CD4-positive, alpha-beta T cell treated with Interferon gamma for 1 hour (primary cell): ENCODE data around the gene HOXA13.

ENCODE experiments used
- DNase-seq: peaks from one replicate; pipeline ENCODE4 v3.0.0-alpha.2; 2020

Gene HOXA13

DNA sequence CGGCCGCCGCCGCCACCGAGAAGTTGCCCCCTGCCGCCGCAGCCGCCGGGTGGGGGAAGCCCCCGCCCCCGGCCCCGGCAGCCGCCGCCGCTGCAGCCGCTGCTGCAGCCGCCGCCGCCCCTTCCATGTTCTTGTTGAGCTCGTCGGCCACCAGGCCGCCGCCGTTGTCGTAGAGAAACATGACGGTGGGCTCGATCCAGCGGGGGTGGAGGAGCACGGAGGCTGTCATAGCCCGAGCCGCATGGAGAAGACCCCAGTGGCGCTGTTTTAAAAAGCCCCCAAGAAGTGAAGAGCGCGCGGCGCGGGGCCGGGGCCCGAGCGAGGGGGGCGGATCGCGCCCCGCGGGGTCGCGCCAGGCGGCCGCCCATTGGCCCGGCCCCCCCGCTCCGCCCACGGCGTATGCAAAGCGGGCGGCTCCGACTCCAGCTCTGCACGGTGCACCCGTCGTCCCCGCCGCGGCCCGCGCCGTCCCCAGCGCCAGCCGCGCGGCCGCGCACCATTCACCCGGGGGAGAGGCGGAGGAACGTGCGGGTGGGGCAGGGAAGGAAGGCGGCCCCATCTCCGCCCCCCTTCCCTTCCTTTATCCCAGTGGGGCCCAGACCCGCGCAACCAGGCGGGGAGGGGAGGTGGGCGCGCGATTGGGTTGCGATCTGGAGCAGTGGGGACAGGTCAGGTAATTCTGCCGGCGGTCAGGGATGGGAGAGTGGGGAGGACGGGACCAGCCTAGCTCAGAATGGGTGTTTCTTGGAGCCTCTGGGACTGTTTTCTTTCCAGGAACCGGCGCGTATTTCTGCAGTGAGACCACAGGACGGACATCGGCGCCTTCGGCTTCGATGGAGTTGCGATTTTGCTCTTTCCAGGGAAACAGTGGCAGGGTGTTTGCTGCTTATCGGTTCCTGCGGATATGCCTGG is at the start of gene HOXA13:
HOXA13 (minus strand) TSS at position 243 of the 912 bp plus-strand sequence; CDS start at position 229, 14 bp downstream.
- DNase-seq, result no peak

DNA sequence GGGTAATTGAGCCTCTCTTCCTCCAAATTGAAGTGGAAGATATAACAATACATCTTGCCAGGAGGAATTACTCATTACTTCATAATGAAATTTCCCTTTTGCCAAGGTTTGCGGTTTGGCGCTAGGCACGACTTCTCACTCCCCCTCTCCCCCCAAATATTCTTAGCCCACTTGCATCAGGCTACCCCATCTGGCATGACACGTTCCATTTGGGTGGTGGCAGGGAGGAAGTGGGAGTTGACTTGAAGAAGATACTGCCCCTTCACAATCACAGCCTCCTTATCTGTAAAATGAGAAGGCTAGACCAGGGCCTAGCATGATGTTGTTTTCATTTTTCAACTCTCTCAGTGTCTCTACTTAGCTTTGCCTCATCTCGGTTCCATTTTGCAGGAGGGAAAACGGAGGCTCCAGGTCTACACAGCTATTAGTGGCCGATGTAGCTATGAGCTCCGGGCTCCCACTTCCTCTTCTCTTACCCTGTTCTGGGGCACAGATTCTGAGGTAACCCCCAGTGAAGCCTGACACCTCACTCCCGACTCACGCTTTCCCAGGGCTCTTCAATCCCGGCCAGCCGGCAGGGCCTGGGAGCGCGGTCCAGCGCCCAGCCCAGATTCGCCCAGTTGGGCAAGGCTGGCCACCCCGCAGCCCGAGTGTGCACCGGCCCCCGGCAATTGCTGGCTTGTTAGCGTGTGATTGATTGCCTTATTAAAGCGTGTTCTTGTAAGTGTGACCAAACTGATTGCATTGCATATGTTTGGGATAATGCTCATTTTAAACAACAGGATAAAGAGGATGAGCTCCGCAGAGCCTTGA is 49.2 kb upstream of the HOXA13 start:
- no peak for DNase-seq

DNA sequence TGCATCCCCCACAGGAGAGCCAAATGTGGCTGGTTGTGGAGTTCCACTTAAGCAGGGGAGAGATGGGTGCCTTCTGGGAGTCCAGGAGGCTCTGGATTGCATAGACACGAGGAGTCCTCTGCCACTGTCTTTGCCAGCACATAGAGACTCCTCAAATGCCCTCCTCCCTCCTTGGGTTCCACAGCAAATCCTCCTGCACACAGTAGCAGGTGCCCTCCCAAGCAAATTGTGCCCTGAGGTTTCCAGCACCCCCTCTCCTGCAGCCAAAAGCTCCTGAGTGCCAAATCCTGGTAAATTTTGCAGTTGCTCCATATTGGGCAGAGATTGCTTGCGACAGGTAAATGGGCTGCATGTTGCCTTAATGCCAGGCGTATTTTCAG is 48.5 kb upstream of the HOXA13 start:
- DNase-seq, result no peak

DNA sequence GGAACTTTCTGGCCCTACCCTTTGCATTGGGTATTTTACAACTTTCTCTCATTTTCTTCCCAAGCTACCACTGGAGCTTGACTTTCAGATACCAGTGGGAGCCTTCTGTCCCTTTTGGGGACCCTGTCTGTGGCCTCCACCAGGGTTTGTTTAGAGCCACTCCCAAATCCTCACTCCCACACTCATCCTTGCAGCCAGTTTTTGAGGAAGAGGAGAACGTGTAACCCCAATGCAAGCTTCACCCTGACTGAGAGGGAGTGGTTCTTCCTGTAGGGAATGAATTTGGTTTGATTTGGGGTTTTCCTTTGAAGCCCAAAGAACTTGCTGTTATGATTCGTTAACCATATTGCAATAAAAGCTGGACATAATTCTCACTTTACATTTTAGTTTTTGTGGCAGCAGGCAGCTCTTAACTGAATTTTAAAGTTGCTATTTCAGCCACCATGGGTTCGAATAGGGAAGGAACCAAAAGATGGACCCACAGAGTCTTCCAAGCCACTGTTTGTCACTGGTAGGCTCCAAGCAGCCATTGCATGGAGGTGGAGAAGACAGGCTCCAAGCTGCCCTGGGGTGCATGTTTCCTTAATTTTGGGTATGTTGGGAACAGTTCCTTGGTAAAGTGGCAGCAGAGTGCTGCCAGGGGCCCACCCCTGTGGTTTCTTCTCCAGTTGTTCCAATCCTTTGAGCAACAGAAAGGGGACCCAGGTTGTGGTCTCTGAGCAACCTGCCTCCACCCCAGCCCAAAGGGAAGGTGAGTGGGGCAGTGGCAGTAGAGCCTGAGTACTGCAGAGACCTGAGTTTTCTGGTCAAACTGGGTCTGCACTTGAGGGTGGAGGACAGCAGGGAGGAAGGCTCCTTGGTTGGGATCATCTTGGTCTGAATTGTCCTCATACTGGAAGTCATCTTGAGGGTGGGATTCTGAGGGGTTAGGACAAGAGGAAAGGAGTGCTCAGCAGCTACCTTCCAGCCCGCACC is 47.8 kb upstream of the HOXA13 start:
- DNase-seq, result no peak

DNA sequence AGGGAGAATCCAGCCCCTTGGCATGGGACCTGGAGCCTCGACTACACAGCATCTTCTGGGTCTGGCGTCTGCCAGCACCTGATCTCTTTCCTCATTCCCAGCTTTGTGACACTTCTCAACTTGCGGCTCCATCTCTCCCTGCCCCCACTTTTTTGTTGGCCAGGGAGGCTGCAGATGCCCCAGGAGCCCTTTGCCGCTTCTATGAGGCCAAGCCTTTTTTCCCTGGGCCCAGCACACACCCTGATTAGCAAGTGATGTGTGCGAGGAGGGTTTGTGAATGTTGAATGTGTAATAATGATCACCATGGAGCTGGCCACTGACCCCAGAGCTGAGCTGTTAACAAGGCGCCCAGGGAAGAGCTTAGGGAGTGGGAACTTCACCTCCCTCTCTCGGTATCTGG is 47.1 kb upstream of the HOXA13 start:
- DNase-seq, result no peak

DNA sequence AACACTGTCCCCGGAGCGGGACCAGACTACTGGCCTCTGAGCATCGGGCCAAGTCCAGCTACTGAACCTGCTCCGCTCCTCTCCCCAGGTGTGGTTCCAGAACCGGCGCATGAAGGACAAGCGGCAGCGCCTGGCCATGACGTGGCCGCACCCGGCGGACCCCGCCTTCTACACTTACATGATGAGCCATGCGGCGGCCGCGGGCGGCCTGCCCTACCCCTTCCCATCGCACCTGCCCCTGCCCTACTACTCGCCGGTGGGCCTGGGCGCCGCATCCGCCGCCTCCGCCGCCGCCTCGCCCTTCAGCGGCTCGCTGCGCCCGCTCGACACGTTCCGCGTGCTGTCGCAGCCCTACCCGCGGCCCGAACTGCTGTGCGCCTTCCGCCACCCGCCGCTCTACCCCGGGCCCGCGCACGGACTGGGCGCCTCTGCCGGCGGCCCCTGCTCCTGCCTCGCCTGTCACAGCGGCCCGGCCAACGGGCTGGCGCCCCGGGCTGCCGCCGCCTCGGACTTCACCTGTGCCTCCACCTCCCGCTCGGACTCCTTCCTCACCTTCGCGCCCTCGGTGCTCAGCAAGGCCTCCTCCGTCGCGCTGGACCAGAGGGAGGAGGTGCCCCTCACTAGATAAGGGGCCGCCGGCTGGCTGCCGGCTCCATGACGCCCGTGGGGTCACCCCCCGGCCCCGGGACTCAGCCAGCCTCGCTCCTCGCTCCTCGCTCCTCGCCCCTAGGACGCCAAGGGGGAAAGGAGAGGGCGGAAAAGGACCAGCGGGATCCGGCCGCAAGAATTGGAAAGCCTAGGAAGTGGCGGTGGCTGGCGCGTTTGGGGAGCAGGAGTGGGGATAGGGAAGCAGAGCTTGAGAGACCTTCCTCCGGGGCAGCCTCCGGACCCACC is 46.2 kb upstream of the HOXA13 start:
- no peak for DNase-seq

DNA sequence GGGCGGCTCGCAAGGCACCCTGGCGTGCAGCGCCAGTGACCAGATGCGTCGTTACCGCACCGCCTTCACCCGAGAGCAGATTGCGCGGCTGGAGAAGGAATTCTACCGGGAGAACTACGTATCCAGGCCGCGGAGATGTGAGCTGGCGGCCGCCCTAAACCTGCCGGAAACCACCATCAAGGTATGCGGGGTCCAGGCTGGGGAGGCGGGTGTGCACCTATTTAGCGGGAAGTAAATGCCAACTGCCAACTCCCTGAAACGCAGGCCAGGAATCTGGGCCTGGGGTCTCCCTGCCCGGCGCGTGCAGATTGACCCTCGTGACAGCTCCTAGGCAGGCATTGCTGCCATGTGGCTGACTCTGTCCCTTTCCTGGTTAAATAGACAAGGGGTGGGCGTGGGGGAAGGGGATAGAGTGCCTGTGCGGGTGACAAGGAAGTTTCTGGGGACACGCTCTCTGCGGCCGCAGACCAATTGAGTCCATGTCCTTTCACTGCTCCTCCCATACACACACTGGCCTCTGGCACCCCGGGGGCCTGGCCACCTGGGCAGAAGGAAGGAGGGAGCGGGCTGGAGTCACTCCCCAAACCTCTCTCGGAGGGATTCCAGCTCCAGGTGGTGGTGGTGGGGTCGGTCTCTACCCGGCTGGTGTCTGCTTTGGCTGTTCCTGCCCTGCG is 45.4 kb upstream of the HOXA13 start:
- DNase-seq, result no peak

DNA sequence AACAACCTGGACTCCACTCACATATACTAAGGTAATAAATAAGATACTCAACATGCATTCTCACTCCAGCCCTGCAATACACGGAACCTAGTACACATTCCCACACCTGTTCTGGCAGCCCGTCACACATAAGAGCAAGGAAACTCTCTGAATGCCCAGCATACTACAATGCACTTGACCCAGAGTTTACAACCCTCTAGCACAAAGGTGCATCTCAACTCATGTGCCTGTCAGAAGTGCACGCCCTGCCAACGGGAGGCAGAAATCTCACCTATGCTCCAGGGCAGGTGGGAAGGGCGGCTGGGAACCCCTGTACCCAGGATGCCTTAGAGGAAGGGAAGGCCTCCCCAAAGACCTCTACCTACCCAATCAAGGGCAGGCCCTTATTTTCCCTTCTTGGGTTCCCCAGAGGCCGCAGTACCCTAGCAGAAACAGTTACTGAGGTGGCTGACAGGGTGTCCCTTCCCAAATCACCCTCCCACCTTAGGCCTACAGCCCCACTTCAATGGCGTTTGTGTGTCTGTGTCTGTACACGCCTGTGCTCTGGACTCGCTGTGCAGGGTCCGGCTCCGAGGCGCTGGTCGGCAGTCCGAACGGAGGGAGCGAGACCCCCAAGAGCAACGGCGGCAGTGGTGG is 44.7 kb upstream of the HOXA13 start:
- DNase-seq, result no peak

DNA sequence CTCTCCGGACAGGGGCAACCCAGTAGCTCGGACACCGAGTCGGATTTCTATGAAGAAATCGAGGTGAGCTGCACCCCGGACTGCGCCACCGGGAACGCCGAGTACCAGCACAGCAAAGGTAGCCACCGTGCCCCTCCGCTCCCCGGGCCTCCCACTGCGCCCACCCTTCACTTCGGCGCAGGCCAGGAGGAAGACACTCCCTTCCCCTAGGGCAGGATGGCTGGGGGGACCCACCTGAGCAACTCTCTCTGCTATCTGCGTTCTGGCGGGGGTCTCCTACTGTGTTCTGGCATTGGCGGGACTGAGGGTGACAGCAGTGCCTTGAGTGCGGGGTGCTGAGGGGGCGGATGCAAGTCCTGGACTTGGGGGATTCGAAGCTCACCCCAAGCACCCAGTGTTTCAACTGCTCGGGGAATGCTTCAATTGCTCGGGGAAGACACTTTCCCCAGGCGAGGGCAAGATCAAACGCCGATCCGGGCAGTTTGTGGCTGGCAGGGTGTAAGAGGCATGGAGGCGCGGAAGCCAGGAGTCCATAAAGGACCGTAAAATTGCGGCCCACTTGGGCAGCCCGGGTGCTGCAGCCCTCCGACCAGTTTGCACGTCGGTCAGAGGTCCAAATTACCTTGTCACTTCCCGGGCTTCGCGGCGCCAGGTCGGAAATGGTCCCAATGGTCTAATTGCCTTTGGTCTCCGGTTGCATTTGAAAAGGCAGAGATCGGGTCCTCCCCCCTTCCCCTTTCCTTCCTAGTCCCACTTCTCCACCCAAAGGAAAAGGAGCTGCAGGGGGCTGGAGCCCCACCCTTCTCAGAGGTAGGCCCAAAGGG is 43.7 kb upstream of the HOXA13 start:
- no peak for DNase-seq

DNA sequence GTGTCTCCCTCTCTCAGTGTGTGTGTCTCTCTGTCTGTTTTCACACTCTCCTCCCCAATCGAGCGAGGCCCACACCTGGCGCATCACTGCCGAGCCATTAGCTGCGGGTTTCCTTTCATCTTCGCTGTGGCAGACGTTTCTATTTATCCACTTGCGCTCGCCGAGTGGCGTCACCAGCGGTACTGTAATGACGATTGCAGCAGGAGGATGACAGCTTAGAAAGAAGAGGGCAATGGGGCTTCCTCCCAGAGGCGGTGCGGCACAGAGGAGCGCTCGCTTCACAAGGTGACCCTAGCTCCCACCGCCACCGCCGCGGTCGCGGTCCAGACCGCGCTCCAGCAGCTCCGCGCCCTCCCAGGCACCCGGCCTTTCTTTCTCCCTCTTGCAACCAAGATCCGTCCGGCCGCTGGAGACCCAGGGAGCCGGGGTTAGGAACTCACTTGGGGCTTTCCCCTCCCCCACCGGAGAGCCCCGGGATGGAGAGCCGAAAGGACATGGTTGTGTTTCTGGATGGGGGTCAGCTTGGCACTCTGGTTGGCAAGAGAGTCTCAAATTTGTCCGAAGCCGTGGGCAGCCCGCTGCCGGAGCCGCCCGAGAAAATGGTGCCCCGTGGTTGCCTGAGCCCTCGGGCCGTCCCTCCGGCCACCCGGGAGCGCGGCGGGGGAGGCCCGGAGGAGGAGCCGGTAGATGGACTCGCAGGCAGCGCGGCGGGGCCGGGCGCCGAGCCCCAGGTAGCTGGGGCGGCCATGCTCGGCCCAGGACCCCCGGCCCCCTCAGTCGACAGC is 42.9 kb upstream of the HOXA13 start, which contains the start of gene EVX1:
EVX1 (plus strand) TSS at position 248 of the 785 bp plus-strand sequence; CDS start at position 477, 229 bp downstream.
- no peak for DNase-seq

DNA sequence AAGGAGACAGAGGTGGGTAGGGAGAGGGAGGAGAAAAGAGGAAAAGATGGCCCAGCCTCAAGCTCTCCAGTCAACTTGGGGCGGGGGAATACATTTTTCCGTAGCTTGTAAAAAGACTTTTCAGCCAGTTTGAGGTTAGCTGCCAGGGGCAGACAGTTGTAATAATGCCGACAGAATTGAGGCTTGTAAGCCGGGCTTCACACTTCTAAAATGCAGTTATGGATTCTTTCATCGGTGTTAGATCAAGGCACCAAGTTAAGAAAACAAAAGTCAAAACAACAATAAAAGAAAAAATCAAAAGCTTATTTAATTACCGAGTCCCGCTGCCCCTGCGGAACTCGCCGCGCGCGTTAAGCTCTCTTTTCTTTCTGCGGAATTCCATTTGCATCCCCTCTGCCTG is 42.3 kb upstream of the HOXA13 start:
- DNase-seq, result no peak

DNA sequence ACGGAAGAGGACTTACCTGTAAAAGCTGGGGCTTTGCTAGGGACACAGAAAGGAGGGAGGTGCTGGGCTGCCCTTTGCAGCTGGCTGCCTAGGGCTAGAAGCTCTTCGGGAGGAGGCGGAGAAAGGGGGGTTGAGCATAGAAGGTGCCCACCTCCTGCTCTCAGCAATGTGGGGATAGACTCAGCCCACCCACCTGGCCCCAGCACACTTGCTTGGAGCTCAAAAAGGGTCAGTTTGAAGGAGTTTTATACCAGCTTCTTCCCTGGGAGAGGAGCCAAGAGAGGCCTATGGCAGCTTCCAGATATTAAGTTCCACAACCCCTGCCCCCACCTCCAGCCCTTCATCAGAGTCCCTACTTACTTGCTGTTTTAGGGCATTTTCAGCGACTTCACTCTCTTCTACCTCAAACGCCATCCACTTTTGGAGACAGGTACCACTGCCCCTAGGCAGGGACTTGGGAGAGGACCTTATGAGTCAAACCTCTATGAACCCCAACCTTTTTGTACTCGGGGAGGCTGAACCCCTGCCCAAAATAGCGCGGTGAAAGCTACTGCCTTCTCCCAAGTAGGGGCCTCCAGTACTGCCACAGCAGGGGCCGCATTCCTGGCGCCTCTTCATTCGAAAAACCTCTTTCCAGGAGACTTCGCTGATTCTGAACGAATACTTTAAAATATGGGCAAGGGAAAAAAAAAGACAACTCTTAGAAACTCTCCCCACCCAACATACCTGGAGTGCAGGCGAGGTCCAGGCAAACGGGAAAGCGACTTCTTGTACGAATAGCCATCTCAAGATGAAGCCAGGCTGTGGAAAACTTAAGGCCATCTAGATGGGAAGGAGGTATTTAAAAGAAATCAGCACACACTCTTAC is 41.5 kb upstream of the HOXA13 start:
- no peak for DNase-seq

DNA sequence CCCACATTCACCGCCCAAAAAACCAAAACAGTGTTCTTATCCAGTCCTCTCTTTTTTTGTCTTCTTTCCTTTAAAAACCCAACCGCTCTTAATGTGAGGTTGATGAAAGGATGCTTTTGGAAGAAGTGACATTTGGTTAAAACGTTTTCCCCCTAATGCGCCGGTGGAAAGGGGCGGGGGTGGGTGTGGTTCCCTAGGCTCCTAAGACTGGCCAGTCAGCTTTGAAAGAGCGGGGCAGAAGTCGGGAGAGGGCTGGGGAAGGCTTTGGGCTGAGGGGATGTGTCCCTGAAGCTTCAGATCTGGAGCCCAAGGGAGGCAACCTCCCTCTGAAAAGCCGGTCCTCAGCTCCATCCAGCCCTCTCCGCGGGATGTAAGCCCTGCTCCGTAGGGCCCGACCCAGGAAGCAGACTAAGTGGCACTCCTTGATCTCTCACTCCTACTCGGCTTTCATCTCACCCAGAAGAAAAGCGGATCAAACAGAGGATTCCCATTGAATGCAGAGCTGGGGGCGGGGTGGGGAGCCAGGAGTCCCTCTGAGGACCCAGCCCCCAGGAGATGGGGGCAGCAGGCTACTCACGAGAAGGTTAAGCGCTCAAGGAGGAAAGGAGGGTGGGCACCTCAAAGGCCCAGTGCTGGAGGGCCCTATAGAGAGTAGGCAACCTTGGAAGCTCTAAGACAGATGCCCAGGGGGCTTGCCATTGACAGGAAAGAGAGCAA is 40.3 kb upstream of the HOXA13 start:
- no peak for DNase-seq

DNA sequence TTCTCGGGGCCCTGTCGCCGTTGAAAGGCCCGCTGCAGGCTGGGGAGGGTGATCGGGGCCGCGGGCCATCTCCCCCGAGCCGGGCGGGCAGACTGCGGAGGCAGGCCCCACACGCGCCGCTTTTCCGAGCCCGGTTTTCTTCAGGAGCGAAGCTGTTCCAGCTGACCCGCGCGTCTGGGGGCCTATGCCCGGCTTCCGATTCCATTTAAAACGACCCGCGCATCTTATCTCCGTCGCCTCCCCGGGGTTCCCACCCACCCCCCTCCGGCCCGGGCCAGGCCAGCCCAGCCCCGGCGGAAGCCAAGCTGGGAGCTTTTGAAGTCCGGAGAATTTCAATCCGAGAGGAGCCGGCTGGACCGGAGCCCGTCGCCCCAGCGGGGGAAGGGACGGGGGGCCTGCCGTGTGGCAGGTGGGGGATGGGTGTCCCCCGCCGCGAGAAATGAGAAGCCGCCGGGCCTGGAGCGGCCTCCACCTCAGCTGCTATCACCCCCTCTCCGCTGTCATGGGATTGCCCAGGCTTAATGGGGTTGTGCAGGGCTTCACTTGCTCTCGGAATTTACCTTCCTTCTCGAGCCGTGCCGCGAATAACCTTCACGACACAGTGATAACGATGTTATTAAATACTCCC is 39.6 kb upstream of the HOXA13 start:
- DNase-seq, result no peak

DNA sequence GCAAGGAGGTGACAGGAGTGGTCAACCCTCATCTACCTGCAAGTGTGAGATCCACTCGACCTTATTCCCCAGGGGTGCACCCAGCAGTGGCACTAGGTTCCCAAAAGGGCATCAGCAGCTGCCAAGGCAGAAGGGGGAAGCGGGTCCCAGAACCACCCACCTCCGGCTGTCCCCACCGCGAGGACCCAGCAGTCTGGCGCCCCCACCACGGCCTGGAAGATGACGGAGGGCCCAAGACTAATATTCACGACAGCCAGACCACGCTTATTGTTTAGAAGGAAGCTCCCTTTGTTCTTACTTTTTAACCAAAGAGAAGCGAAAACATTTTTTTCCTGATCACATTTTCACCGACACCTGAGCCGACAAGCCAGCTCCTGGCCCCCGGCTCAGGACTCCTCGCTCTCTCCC is 39.1 kb upstream of the HOXA13 start:
- DNase-seq, result no peak

DNA sequence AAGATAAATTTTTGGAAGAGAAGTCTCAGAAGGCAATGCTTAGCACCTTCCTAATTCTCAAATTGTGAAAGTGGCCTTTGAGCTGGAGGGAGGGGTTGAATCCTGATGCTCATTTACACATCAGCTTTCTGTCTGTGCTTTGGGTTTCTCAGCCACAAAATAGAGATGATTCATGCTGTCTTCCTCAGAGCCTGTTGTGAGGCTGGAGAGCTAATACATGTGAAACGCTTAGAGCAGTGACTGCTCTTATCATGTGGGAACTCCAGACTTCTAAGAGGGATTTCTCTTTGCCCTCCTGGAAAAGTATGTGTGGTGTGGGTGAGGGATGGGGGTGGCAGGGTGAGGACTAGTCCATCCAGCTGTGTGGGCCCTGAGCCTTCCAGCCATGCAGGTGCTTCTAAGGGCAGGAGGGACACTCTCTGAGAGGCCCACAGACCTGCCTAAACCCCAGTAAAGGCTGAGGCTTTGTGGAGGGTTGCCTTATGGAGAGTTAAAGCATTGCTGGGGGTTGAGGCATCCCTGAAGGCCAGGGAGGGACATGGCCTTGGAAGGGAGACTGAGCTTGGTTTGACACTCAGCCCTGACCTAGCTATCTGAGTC is 37.9 kb upstream of the HOXA13 start:
- no peak for DNase-seq
